NCI-H526 (cell line): ENCODE results near the gene MYO18A.
A peak's percentile ranks its signal among the peaks of the same experiment; 100 is the strongest.
"Not testable (repeated sequence)": the region's sequence is repeated elsewhere in the genome, so short reads cannot be mapped to it uniquely, and the experiment has no call there.

Experiments used
- DNase-seq, 2 experiments: peaks; one replicate each; lab custom pipeline; 2025; lab: John Stamatoyannopoulos, UW

MYO18A gene

GRCh38 chr17:29102046-29102445, 78.2 kb downstream of the MYO18A start:
- DNase-seq = no peak

GRCh38 chr17:29100296-29100695, 79.9 kb downstream of the MYO18A start:
- no peak for DNase-seq

- DNase-seq = no peak
Observed at GRCh38 chr17:29099527-29099926, 80.7 kb downstream of the MYO18A start.

GRCh38 chr17:29096094-29096493, 84.1 kb downstream of the MYO18A start:
- peak in 1 of 2 experiments; percentile 49 for DNase-seq

- DNase-seq = no peak
Observed at GRCh38 chr17:29095439-29095838, 84.8 kb downstream of the MYO18A start.

GRCh38 chr17:29094101-29094708, 86.0 kb downstream of the MYO18A start:
- no peak for DNase-seq

GRCh38 chr17:29093090-29093871, 86.9 kb downstream of the MYO18A start:
- no peak for DNase-seq

- DNase-seq = peak; percentile 66 to 76
Observed at GRCh38 chr17:29091606-29092289, 88.5 kb downstream of the MYO18A start.

- DNase-seq = peak in 1 of 2 experiments; percentile 54
Observed at GRCh38 chr17:29090750-29091605, 89.2 kb downstream of the MYO18A start.

GRCh38 chr17:29090108-29090507, 90.1 kb downstream of the MYO18A start:
- DNase-seq = no peak

- peak; percentile 83 to 95 for DNase-seq
Observed at GRCh38 chr17:29089601-29090044, 90.6 kb downstream of the MYO18A start.

- not testable (repeated sequence) for DNase-seq
Observed at GRCh38 chr17:29088782-29089181, 91.4 kb downstream of the MYO18A start.

- no peak for DNase-seq
Observed at GRCh38 chr17:29086628-29087332, 93.4 kb downstream of the MYO18A start.

GRCh38 chr17:29085223-29085622, 95.0 kb downstream of the MYO18A start:
- DNase-seq = no peak

- DNase-seq = peak; percentile 80 to 86
Observed at GRCh38 chr17:29084541-29085146, 95.6 kb downstream of the MYO18A start.

GRCh38 chr17:29080965-29081364, 99.2 kb downstream of the MYO18A start:
- no peak for DNase-seq

GRCh38 chr17:29080323-29080722, 99.9 kb downstream of the MYO18A start:
- no peak for DNase-seq

GRCh38 chr17:29079887-29080286, 100.3 kb downstream of the MYO18A start:
- DNase-seq = no peak

- no peak for DNase-seq
Observed at GRCh38 chr17:29079433-29079832, 100.8 kb downstream of the MYO18A start.

GRCh38 chr17:29078183-29079045, 101.8 kb downstream of the MYO18A start:
- DNase-seq = no peak
